ENCODE results near the gene GFOD1.
"Not testable (repeated sequence)": the region's sequence is repeated elsewhere in the genome, so short reads cannot be mapped to it uniquely, and the experiment has no call there.

GFOD1 gene

GRCh38 chr6:13349811-13350506 lies 137.4 kb downstream of the GFOD1 start:
- no peak for DNase-seq

- DNase-seq = no peak
Measured at GRCh38 chr6:13348334-13349113, 138.9 kb downstream of the GFOD1 start.

GRCh38 chr6:13346245-13346644 lies 141.2 kb downstream of the GFOD1 start:
- DNase-seq = no peak

GRCh38 chr6:13342414-13343019 lies 144.9 kb downstream of the GFOD1 start:
- DNase-seq = no peak

- no peak for DNase-seq
Measured at GRCh38 chr6:13339863-13340630, 147.4 kb downstream of the GFOD1 start.

GRCh38 chr6:13338038-13338437 lies 149.4 kb downstream of the GFOD1 start:
- no peak for DNase-seq

GRCh38 chr6:13336553-13336952 lies 150.8 kb downstream of the GFOD1 start:
- peak; percentile 77 to 82 for DNase-seq

- no peak for DNase-seq
Measured at GRCh38 chr6:13334953-13335352, 152.4 kb downstream of the GFOD1 start.

GRCh38 chr6:13332349-13332706 lies 155.1 kb downstream of the GFOD1 start:
- DNase-seq = no peak

- peak; percentile 7 to 43 for DNase-seq
Measured at GRCh38 chr6:13331516-13332348, 155.7 kb downstream of the GFOD1 start.

- no peak for DNase-seq
Measured at GRCh38 chr6:13328875-13329183, 158.6 kb downstream of the GFOD1 start.

- peak; percentile 85 to 92 for DNase-seq
Measured at GRCh38 chr6:13328076-13328874, 159.1 kb downstream of the GFOD1 start, which contains the start of gene TBC1D7. Gene TBC1D7, minus strand, starts transcription at chr6:13328537. Its CDS starts 1,639 bp downstream, at chr6:13326898.

GRCh38 chr6:13327691-13328075 lies 159.7 kb downstream of the GFOD1 start:
- no peak for DNase-seq

GRCh38 chr6:13326031-13326586 lies 161.3 kb downstream of the GFOD1 start:
- DNase-seq = not testable (repeated sequence)

GRCh38 chr6:13319891-13320564 lies 167.4 kb downstream of the GFOD1 start:
- no peak for DNase-seq

GRCh38 chr6:13318821-13319220 lies 168.6 kb downstream of the GFOD1 start:
- DNase-seq = no peak

- no peak for DNase-seq
Measured at GRCh38 chr6:13315896-13316295, 171.5 kb downstream of the GFOD1 start.

GRCh38 chr6:13314806-13315205 lies 172.6 kb downstream of the GFOD1 start:
- DNase-seq = no peak

GRCh38 chr6:13311155-13311554 lies 176.2 kb downstream of the GFOD1 start:
- DNase-seq = no peak

- DNase-seq = no peak
Measured at GRCh38 chr6:13308332-13308731, 179.1 kb downstream of the GFOD1 start.
